GM21528 (cell line): ENCODE data around the gene AATK.
"Not testable (repeated sequence)": the region's sequence is repeated elsewhere in the genome, so short reads cannot be mapped to it uniquely, and the experiment has no call there.

Experiments
- ATAC-seq: cut with Tn5 transposase; IDR thresholded peaks from one replicate; pipeline ENCODE4 v1.9.1; 2021; ENCODE audit warnings: mild to moderate bottlenecking, moderate library complexity; ENCODE audit not compliant: unreplicated experiment, low FRiP score

The AATK gene

GRCh38 chr17:81080019-81080418, 86.0 kb downstream of the AATK start:
- ATAC-seq, result no peak

GRCh38 chr17:81078026-81078913, 87.8 kb downstream of the AATK start:
- not testable (repeated sequence) for ATAC-seq

DNA sequence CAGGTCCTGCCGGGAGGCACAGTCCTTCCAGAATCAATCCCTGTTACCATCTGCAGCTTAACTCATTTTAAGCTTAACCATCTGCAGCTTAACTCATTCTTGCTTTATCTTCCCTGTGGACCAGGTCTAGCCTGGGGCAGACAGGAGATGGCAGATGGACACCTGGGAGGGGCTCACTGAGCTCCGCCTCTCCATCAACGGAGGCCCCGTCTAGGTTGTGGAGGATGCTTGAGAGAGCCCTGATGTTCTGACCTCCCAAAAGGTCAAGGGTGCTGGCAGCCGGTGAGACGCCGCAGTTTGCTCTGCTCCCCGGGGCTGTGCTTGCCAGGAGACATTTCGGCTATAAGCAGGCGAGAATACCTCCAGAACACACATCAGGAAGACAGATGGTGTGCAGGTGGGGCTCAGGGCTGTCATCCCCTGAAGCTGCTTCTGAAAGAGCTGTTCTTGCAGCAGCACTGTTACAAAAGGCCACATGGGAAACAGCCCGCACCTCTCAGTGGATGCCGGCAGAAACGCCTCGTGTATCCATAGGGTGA, 89.8 kb downstream of the AATK start:
- no peak for ATAC-seq

- ATAC-seq, result no peak
Observed at GRCh38 chr17:81075307-81075706, 90.7 kb downstream of the AATK start.

DNA sequence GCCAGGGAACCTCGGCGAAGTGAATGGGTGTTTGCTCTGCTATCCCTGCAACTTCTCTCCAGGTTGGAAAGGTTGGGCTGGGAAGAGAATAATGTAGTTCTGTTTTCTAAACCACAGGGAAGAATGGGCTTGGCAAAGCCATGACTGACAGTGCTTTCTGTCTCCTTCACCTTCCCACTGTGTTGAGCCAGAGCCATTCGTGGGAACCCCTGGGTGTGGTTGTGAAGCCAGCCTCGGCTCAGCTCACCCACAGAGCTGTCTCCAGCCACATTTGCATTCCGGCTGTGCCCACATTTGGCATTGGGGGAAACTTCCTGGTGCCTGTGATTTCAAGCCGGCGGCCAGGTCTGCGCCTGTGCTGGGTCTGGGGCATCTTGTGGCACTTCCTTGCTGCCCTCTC, 91.1 kb downstream of the AATK start:
- no peak for ATAC-seq

DNA sequence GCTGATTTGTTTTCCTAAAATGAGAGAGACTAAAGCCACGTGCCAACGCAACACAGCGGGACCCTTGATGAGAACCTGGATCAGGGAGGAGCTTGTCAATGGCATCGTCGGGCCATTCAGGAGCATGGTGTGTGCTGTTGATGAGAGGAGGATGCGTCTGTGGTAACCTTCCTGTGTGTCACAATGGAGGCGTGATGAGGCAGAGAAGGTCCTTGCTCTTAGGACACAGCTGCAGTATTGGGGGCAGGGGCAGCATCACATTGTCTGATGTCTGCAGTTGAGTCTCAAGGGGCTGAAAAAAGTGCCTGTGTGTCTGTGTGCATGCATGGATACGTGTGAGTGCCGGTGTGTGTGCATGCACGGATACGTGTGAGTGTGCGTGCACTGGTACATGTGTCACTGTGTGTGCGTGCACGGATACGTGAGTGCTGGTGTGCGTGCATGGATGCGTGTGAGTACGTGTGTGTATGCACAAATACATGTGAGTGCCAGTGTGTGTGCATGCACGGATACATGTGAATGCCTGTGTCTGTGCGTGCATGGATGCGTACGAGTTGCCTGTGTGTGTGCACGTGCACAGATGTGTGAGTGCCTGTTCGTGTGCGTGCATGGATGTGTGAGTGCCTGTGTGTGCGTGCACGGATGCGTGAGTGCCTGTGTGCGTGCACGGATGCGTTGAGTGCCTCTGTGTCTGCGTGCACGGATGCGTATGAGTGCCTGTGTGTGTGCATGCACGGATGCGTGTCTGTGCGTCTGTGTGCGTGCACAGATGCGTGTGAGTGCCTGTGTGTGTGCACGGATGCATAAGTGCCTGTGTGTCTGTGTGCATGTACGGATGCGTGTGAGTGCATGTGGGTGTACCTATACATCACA, 91.8 kb downstream of the AATK start:
- ATAC-seq, result no peak

- ATAC-seq, result no peak
Observed at GRCh38 chr17:81071761-81072741, 94.0 kb downstream of the AATK start.

- no peak for ATAC-seq
Observed at GRCh38 chr17:81070541-81071246, 95.3 kb downstream of the AATK start.

GRCh38 chr17:81069135-81069645, 96.8 kb downstream of the AATK start:
- ATAC-seq, result no peak

DNA sequence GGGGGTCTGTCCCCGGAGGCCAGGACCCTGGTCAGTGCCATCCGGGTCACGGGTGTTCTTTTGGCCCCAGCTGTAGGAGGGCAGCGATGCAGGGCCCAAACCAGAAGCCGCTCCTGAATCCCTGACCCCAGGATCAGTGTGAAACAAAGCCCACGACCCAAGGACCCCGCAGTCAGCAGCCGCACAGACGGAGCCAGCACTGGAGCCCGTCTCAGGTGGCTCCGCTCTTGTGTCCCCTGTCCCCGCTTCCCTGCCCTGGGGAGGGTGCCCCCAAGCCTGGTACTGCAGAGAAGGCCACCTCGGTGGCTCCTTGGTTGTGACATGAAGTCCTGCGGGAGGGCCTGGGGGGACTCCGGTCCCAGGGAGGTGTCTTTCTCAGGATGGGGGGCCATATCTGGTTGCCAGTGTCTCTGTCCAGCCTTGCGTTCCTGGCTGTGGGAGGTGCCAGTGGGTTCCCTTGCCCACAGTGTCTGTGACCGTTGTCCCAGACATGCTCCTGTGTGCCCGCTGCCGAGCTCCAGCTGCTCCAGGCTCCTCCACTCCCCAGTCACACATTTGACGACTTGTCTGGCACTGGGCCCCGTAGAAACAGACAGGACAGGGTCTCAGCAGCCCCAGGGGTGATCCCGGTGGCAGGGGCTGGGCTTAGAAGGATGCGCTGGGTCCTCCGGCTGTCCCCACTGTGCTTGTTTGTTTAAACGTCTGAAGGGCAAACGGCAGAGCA, 97.4 kb downstream of the AATK start:
- no peak for ATAC-seq

DNA sequence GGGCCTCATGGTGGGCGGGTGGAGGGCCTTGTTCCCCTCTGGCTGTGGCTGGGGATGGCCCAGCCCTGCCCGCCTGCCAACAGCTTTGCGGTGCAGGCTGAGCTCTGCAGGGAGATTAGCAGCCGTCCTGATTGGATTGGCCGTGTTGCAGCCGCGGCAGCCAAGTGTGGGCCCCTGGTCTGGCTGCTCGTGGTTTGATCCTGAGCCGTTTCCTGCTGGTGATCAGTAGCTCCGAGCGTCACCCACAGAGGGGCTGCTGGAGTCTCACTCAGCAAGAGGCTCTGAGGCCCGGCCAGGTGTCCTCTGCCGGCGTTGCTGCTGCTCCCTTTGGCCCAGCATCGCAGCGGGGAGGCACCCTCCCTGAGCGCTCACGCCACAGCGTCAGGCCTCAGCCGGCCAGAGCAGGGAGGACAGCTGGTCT, 98.6 kb downstream of the AATK start:
- no peak for ATAC-seq
